Ectodermal cell (in vitro differentiated cells): Measurements from ENCODE around the gene LDLRAD3.
"Not testable (repeated sequence)": the region's sequence is repeated elsewhere in the genome, so short reads cannot be mapped to it uniquely, and the experiment has no call there.

ENCODE experiments used
- H3K27ac ChIP-seq: 2 replicates; pipeline ENCODE4 v1.7.0; 2013; ENCODE audit warnings: mild to moderate bottlenecking, low read depth, low read length; ENCODE audit not compliant: insufficient read depth, poor library complexity, severe bottlenecking
- H3K27me3 ChIP-seq: 2 replicates; pipeline ENCODE4 v1.7.0; 2013; ENCODE audit warnings: mild to moderate bottlenecking, low read length; ENCODE audit not compliant: insufficient read depth, control insufficient read depth, poor library complexity, severe bottlenecking
- H3K36me3 ChIP-seq: one replicate; pipeline ENCODE4 v1.7.0; 2013; ENCODE audit warnings: low read length; ENCODE audit not compliant: control insufficient read depth, insufficient read depth
- H3K4me1 ChIP-seq: one replicate; pipeline ENCODE4 v1.7.0; 2013; ENCODE audit warnings: low read length; ENCODE audit not compliant: control insufficient read depth, insufficient read depth
- H3K4me3 ChIP-seq: 2 replicates; pipeline ENCODE4 v1.7.0; 2013; ENCODE audit warnings: low read depth, low read length, control low read depth; ENCODE audit not compliant: insufficient read depth
- H3K9me3 ChIP-seq: 2 replicates; pipeline ENCODE4 v1.7.0; 2013; ENCODE audit warnings: mild to moderate bottlenecking, low read length, moderate library complexity; ENCODE audit not compliant: control insufficient read depth
- WGBS, 2 experiments: methylation state at CpG; one replicate each; pipeline ENCODE4 v1.1.7; 2013; ENCODE audit warnings: missing lambda C conversion rate in 2 of 2; 5-methylcytosine and 5-hydroxymethylcytosine counted together

LDLRAD3 gene

DNA sequence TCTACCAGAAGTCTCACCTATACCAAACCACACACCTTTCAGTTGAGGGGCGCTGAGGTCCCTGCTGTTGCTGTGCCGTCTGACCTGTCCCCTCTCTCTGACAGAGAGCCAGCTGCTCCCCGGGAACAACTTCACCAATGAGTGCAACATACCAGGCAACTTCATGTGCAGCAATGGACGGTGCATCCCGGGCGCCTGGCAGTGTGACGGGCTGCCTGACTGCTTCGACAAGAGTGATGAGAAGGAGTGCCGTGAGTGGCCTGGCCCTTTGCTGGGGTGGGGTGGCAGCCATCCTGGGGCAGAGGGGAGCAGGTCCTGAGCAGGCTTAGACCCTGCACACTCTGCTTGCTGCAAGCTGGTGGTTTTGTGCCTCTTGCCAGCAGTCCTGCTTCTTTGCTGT, 92.1 kb downstream of the LDLRAD3 start:
- no peak overlapping the region for H3K27ac ChIP-seq
- WGBS, 2 experiments = 88 to 89% methylated on average over 9 of the region's 9 CpGs

GRCh38 chr11:36037031-36037430, 93.2 kb downstream of the LDLRAD3 start:
- Histone ChIP-seq H3K9me3 (no peaks in the 10 kb centered on the region), H3K36me3 (peaks cover 5% of the 10 kb centered on the region), H3K4me3 (no peak overlapping the region), H3K27ac (no peak overlapping the region), H3K4me1 (peaks cover 6% of the 10 kb centered on the region), H3K27me3 (no peaks in the 10 kb centered on the region)
- 92 to 94% methylated on average over 7 of the region's 7 CpGs for WGBS, 2 experiments

More for the DNA sequence above, 92.1 kb downstream of the LDLRAD3 start:
- H3K36me3 ChIP-seq = peaks cover 5% of the 10 kb centered on the region
- no peak overlapping the region for H3K4me3 ChIP-seq
- H3K9me3 ChIP-seq = no peaks in the 10 kb centered on the region
- H3K4me1 ChIP-seq = peaks cover 5% of the 10 kb centered on the region
- no peaks in the 10 kb centered on the region for H3K27me3 ChIP-seq

- no peak overlapping the region for H3K4me3 ChIP-seq
- no peaks in the 10 kb centered on the region for H3K9me3 ChIP-seq
- no peak overlapping the region for H3K27ac ChIP-seq
- no peaks in the 10 kb centered on the region for H3K27me3 ChIP-seq
- WGBS, 2 experiments = 97 to 100% methylated on average over 1 to 3 of the region's 3 CpGs
- H3K36me3 ChIP-seq = peaks cover 5% of the 10 kb centered on the region
- H3K4me1 ChIP-seq = peaks cover 4% of the 10 kb centered on the region
Measured at GRCh38 chr11:36038541-36038940, 94.7 kb downstream of the LDLRAD3 start.

DNA sequence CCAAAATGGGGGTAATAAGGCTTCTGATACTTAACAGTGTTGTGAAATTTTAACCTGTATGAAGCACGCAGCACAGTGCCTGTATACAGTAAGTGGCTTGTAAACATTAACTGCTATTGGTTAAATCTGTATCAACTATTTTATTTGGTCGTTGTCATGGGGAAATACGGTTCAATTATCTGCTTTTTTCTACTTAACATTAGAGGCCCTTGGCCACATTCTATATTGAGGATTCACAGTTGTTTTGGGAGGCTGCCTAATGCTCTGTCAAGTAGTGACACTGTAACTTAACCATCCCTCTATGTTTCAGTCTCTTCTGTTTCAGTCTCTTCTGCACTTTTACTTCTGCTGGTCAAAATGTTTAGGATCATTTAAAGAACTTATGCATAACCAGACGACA, 95.6 kb downstream of the LDLRAD3 start:
- Histone ChIP-seq H3K27me3 (no peaks in the 10 kb centered on the region), H3K4me3 (no peak overlapping the region), H3K4me1 (peaks cover 4% of the 10 kb centered on the region), H3K9me3 (no peaks in the 10 kb centered on the region), H3K36me3 (peaks cover 5% of the 10 kb centered on the region), H3K27ac (no peak overlapping the region)
- WGBS, 2 experiments = 94 to 96% methylated on average over 4 of the region's 4 CpGs

DNA sequence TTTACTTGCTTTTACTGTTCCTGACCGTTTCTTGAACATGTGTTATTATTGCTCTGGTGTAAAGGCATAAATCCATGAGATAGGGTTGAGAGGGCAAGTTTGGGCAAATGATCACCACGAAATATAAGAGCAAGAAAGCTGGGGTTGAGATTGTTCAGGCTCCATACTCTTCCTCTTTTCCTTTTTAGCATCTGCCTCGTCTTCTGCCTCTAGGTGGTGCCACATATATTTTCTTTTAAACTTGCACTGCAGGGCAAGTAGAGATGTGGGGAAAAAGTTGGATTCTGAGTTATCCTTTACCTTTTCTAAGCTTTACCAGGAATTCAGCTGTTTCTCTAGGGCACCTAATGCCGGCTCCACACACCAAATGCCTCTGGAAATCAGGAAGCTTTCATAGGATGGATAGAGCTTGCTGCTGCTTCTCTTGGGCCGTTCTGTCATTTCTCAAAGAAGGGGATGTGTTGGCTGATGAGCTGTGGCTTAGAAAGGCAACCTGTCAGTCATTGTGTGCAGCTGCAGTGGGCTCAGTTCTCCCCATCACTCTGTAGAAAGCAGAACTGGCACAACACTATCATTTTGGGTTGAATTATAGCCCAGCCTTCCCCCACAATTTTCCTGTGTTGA, 98.2 kb downstream of the LDLRAD3 start:
- WGBS, 2 experiments = 62 to 68% methylated on average over 5 of the region's 5 CpGs
- H3K36me3 ChIP-seq = peaks cover 5% of the 10 kb centered on the region
- H3K27me3 ChIP-seq = no peaks in the 10 kb centered on the region

GRCh38 chr11:36044636-36045035, 100.8 kb downstream of the LDLRAD3 start:
- H3K4me3 ChIP-seq = no peak overlapping the region
- peaks cover 17% of the 10 kb centered on the region for H3K4me1 ChIP-seq
- no peaks in the 10 kb centered on the region for H3K9me3 ChIP-seq
- H3K27ac ChIP-seq = no peak overlapping the region
- H3K27me3 ChIP-seq = no peaks in the 10 kb centered on the region
- H3K36me3 ChIP-seq = no peaks in the 10 kb centered on the region
- WGBS, 2 experiments = 95 to 96% methylated on average over 4 of the region's 4 CpGs

More for the DNA sequence above, 98.2 kb downstream of the LDLRAD3 start:
- Histone ChIP-seq H3K4me3 (no peak overlapping the region), H3K4me1 (peaks cover 4% of the 10 kb centered on the region), H3K27ac (no peak overlapping the region), H3K9me3 (no peaks in the 10 kb centered on the region)

GRCh38 chr11:36045945-36046344, 102.1 kb downstream of the LDLRAD3 start:
- not testable (repeated sequence) for H3K36me3 ChIP-seq, H3K27ac ChIP-seq, H3K9me3 ChIP-seq, H3K4me3 ChIP-seq, H3K27me3 ChIP-seq
- peaks cover 24% of the 10 kb centered on the region for H3K4me1 ChIP-seq
- WGBS, 2 experiments = 87 to 92% methylated on average over 3 of the region's 3 CpGs

DNA sequence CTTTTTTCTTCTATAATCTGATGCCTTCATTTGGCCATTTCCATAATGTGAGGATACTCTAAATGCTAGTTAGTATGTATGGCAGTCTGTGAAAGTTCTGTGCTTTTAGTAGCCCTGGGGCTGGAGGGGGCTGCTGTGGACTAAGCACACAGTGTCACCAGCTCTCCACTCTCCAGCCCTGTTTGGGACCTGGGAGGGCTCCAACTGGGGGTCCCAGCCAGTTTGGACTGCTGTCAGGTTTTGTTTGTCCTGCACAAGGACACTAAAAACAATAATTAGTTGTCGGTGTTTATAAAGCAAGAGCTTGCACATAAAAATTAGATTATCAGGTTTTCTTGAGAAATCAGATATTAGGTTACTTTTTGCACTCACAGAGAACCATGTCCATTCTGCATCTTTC, 103.1 kb downstream of the LDLRAD3 start:
- Histone ChIP-seq H3K4me1 (peaks cover 26% of the 10 kb centered on the region), H3K4me3 (no peak overlapping the region), H3K36me3 (no peaks in the 10 kb centered on the region), H3K27ac (no peak overlapping the region), H3K9me3 (no peaks in the 10 kb centered on the region), H3K27me3 (no peaks in the 10 kb centered on the region)
- WGBS, 2 experiments = 70% methylated on average over 1 of the region's 1 CpG; no CpG with 5 or more reads in 1 of the 2 experiments

- Histone ChIP-seq H3K36me3 (no peaks in the 10 kb centered on the region), H3K27ac (no peak overlapping the region), H3K9me3 (no peaks in the 10 kb centered on the region), H3K27me3 (no peaks in the 10 kb centered on the region), H3K4me1 (peaks cover 22% of the 10 kb centered on the region), H3K4me3 (no peak overlapping the region)
- 94 to 100% methylated on average over 2 of the region's 2 CpGs for WGBS, 2 experiments
Measured at GRCh38 chr11:36047344-36047743, 103.5 kb downstream of the LDLRAD3 start.

GRCh38 chr11:36048496-36049247, 104.8 kb downstream of the LDLRAD3 start:
- Histone ChIP-seq H3K4me3 (no peak overlapping the region), H3K27me3 (no peaks in the 10 kb centered on the region), H3K9me3 (no peaks in the 10 kb centered on the region), H3K36me3 (no peaks in the 10 kb centered on the region), H3K4me1 (peaks cover 22% of the 10 kb centered on the region), H3K27ac (peak overlapping the region; percentile 27)
- 72 to 73% methylated on average over 4 to 5 of the region's 5 CpGs for WGBS, 2 experiments
